Measurements from ENCODE around the gene FA2H.

GRCh38 chr16:74735554-74735953 is 39.1 kb downstream of the FA2H start:
- TF ChIP-seq CTCF (IDR thresholded peaks at IDR 0.05) = no peak
- TF ChIP-seq JUNB (IDR thresholded peaks at IDR 0.05) = no peak
- TF ChIP-seq MYC (IDR thresholded peaks at IDR 0.05; ENCODE audit: borderline replicate concordance, low read length) = no peak
- no peak for TF ChIP-seq POLR2A (IDR thresholded peaks at IDR 0.05; ENCODE audit: low read length)
- no peak for TF ChIP-seq RFX5 (IDR thresholded peaks at IDR 0.05)
- no peak for TF ChIP-seq ESRRA (IDR thresholded peaks at IDR 0.05; ENCODE audit: borderline replicate concordance, low read length)
- no peak for TF ChIP-seq TP53 (CRISPR knock-in tag; IDR thresholded peaks at IDR 0.05)
- no peak for TF ChIP-seq BHLHE40 (IDR thresholded peaks at IDR 0.05; ENCODE audit: low read depth, low read length)
- no peak for TF ChIP-seq RAD21 (conservative IDR thresholded peaks at IDR 0.05 in 1 of 2, IDR thresholded peaks at IDR 0.05 in 1 of 2)
- TF ChIP-seq CHD2 (IDR thresholded peaks at IDR 0.05; ENCODE audit: low read length, partially characterized antibody) = no peak
